ENCODE measurements around the gene ZNF787.
"Not testable (repeated sequence)": the region's sequence is repeated elsewhere in the genome, so short reads cannot be mapped to it uniquely, and the experiment has no call there.

ZNF787 gene
- 25.3 to 26.7 reads per million in 2 experiments for total RNA-seq

DNA sequence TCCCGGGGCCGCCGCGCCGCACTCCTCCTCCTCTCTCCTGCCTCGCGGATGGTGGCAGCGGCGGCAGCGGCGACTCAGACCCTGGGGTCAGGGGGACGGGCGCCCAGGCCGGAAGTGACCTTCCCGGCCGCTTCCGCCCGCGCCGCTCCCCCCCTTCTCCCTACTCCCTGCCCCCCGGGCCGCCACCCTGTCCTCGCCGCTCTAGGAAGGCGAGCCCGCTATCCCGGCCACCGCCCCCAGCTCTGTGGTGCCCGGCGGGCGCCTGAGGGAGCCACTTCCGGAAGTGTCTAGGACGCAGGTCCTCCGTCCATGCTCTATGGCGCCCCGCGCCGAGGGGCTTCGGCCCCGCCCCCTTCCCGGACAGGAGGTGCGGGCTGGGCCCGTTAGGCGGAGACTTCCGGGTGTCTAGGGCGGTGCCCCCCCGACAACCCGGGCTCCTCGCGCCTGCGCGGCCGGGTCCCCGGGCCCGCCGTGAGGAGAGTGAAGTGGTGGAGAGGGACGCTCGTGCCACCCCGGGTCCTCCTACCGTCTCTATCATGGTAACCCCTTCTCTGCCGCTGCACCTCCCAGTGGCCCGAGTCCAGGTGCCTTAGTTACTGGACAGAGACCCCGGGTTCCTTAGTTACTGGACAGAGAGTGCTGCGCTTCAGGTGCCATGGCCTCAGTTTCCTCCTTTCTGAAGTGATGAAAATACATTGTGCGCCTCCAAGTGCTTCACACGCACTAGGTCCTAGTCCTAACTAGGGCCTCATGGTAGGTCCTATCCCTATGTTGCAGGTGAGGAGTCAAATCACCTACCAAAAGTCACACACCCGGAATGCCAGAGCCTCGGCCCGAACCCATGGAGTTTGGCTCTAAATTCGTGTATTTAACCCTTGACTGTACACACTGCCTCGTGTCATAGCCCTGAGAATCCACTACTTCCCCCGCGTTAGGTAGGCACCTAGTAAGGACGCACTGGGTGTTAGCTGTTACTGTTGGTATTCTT is at the start of gene ZNF787:
Gene ZNF787, minus strand, starts transcription at position 116 of the 988 bp plus-strand sequence. CDS start 18,078 bp downstream, outside the sequence.
- DNase-seq (ENCODE audit: low read depth), result peak; percentile 92

DNA sequence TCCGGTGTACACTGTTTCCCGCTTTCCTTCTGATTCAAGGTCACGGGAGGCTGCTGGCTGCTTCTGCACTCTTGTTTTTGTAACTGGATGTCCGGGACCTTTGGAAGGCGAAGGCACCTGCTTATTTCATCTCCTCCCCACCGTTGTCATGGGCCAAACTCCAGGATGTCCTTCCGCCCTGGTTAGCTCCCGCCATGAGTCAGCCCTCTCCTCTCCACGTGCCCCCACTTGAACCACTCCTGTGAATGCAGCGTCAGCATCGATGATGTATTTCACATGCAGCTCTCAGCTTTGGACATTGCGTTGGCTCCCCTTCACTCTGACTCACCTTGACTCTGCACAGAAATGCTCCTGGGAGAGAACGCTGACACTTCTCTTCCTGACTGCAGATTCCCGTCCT is 49.2 kb upstream of the ZNF787 start:
- no peak for DNase-seq (ENCODE audit: low read depth)

DNA sequence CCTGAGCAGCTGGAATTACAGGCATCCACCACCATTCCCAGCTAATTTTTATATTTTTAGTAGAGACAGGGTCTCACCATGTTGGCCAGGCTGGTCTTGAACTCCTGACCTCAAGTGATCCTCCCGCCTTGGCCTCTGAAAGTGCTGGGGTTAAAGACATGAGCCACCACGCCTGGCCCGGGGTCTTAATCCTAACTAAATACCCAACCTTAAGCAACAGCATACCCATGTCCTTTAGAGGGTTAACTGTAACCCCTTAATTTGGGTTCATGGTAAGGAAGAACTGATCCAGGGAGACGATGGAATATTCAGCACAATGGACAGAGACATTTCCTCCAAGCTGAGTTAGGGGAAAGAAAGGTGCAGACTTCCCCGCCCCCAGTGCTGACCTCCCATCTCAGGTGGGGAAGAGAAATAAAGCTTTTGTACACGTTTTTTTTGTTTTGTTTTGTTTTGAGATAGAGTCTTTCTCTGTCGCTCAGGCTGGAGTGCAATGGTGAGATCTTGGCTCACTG is 46.0 kb upstream of the ZNF787 start:
- no peak for DNase-seq (ENCODE audit: low read depth)

DNA sequence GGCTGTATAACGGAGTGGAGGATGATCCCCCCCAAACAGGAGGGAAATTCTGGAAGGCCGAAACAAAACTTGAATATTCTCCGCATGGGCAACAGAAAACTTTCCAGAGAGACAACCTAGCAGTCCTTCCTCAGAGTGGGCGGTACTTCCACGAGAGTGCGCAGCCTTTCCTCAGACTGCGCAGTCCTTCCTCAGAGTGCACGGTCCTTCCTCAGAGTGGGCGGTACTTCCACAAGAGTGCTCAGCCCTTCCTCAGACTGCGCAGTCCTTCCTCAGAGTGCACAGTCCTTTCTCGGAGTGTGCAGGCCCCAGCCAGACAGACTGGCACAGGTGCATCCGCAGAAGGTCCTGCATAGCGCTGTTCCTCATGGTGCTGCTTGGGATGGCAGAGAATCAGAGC is 42.0 kb upstream of the ZNF787 start:
- no peak for DNase-seq (ENCODE audit: low read depth)

DNA sequence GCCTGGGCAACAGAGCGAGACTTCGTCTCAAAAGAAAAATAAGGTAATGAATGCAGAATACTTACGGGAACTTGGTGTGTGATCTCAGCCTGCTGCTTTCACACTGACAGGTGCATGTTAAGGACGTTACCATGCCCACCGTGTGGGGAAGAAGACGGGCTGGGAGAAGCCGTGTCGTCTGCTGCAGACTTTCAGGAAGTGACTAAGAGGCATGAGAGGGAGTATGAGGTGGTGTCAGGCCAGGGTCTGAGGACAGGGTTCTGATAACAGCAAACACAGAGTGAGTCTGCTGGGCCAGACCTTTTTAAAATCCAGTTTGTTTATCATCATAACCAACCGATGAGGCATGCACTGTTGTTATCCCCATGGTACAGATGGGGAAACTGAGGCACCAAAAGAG is 41.2 kb upstream of the ZNF787 start:
- DNase-seq (ENCODE audit: low read depth), result no peak

DNA sequence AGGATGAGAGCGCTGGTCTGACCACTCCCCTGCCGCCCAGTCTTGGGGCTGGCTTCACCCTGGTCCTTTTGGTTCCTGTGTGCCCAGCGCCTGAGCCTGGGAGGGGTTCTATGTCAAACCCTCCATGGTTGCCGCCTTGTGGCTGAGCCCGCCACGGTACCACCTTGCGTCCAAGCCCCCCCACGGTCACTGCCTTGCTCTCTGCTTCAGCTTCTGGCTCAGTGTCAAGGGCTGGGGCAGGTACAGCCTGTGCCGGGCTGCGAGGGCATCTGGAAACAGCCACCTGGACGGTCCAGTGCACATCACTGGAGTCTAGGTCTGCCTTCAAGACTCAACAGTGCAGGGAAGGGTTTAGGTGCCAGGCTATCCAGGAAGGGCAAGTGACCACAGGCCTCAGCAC is 40.4 kb upstream of the ZNF787 start:
- DNase-seq (ENCODE audit: low read depth), result no peak

DNA sequence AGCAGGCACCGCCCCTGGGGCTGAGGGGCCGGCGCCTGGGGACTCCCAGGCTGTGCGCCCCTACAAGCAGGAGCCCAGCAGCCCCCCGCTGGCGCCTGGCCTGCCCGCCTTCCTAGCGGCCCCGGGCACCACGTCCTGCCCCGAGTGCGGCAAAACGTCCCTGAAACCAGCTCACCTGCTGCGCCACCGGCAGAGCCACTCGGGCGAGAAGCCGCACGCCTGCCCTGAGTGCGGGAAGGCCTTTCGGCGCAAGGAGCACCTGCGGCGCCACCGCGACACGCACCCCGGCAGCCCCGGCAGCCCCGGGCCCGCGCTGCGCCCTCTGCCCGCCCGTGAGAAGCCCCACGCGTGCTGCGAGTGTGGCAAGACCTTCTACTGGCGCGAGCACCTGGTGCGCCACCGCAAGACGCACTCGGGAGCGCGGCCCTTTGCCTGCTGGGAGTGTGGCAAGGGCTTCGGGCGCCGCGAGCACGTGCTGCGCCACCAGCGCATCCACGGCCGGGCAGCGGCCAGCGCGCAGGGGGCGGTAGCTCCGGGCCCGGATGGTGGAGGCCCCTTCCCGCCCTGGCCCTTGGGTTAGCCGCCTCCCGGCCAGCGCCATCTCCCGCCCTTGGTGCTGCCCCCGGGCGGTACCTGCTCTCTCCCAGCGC is 38.7 kb upstream of the ZNF787 start:
- DNase-seq (ENCODE audit: low read depth), result no peak

DNA sequence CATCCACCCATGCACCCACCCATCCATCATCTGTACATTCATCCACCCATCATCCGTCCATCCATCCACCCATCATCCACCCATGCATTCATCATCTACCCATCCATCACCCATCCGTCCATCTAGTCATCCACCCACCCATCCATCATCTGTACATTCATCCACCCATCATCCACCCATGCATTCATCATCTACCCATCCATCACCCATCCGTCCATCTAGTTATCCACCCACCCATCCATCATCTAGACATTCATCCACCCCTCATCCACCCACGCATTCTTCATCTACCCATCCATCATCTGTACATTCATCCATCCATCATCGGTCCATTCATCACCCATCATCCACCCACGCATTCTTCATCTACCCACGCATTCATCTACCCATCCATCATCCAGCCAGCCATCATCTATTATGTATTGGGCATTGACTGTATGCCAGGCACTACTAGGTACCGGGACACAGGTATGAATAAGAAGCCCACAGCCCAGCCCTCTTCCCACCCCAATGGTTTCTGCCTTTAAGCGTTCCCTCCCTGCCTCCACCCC is 38.0 kb upstream of the ZNF787 start:
- no peak for DNase-seq (ENCODE audit: low read depth)

DNA sequence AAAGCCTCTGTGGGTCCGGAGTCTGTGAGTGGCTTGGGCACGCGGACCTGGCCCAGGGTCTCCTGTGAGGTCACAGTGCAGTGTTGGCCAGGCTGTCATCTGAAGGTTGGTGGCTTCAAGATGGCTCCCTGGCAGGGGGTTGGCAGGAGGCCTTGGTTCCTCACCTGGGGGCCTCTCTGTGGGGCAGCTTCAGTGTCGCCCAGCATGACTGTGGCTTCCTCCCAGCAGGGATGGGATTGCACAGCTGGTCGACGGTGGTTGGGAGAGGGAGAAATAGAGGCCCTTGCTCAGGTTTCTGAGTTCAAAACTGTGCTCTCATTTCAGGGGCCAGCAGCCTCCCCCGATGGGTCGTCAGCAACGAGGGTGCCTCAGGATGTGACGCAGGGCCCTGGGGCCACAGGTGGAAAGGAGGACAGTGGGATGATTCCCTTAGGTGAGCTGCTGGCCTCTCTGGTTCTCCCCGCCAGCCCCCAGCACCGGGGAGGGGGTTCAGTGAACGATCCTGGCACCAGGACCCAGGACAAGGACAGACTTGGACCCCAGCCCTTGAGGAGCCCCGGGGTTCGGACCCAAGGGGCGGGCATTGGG is 37.2 kb upstream of the ZNF787 start:
- DNase-seq (ENCODE audit: low read depth), result no peak

DNA sequence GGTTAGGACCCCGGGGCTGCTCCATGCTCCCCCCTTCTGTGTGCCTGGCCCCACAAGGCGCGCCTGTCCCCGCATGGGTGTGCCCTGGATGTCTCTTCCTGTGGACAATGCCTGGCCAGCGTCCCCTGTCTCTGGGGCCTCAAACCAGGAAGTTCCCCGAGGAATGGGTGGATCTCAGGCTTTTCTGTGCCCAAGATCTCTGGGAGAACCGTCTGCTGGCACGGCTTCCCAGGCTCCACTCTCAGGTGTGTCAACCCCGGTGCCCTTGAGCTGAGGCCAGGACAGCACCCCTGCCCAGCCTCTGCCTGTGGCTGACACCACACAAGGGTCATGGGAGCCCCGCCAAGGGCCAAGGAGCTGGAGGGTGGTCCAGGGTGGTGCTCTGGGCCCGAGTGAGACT is 35.7 kb upstream of the ZNF787 start:
- no peak for DNase-seq (ENCODE audit: low read depth)

DNA sequence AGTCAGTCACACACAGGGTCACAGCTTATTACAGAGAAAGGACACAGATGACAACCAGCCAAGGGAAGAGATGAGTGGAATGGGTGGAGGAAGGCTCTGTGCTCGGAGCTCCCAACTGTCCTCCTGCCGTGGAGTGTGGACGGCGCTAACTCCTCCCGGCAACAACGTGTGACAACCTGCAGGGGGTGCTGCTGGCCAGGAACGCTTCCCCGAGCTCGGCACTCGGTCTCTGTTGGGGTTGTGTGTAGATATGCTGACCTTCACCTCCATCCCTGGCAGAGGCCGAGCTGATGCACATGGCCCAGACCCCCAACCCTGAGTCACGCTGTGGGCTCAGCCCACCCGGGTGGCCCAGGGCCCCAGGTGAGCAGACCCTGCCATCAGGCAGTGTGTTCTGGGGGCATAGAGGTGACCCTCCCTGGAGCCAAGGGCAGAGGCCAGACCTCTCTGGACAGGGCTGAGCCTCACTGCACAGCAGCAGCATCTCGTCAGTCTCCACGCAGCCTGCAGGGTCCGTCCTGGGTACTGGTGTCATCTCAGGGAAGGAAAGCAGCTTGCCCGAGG is 34.1 kb upstream of the ZNF787 start:
- no peak for DNase-seq (ENCODE audit: low read depth)

DNA sequence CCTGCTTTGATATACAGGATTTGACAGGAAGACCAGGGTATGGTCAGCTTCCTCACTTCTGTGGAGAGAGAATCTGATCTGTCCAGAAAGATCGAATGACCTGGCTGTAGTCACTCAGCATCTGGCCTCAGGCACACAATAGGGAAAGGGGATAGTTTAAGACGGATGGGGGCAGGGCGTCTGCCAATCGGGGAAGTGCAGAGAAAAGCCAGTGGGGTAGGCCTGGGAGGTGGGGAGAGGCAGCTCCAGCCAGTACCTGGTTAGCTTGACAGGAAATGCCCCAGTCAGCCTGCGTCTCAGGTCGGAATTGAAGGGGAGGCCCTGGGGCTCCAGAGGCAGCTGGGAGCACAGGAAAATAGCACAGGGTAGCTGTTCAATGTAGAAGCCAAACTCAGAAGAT is 32.4 kb upstream of the ZNF787 start:
- no peak for DNase-seq (ENCODE audit: low read depth)

DNA sequence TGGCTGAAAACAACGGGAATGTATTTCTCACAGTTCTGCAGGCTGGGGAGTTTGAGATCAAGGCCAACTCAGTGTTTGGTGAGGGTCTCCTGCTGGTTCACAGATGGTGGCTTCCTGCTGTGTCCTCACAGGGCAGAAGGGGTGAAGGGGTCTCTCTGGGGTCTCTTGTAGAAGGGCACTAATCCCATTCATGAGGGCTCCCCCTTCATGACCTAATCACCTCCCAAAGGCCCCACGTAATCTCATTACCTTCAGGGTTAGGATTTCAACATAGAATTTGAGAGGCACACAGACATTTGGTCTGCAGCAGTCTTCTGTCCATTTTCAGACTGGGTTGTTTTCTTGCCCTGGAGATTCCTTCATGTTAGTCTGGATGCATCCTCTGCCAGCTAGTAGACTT is 31.5 kb upstream of the ZNF787 start:
- DNase-seq (ENCODE audit: low read depth), result no peak

DNA sequence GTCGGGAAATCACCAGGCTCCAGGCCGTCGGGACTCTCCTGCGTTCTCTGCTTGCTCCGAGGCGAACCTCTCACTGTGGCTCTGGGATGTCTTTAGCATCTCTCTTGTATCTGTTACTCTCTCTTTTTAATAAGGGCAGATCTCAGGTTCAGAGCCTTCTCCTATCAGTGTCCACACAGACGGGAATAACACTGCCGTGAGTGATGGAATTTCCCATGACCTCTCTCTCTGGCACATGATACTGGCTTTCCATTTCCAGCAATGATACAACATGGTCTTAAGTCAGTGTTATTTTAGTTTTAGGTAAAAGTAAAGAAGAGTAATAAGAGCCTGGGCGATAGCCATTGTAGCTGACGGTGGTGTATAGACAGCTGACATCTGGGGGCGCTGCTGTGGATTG is 29.3 kb upstream of the ZNF787 start:
- DNase-seq (ENCODE audit: low read depth), result no peak

DNA sequence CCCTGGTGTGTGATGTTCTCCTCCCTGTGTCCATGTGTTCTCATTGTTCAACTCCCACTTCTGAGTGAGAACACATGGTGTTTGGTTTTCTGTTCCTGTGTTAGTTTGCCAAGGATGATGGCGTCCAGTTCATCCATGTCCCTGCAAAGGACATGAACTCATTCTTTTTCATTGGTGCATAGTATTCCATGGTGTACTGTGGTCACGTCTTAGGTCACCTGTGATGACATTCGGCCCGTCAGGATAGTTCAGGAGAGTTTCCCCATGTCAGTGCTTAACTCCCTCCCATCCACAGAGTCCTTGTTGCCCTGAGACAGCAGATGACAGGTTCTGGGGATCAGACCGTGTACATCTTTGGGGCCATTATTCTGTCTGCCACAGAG is 28.6 kb upstream of the ZNF787 start:
- no peak for DNase-seq (ENCODE audit: low read depth)

DNA sequence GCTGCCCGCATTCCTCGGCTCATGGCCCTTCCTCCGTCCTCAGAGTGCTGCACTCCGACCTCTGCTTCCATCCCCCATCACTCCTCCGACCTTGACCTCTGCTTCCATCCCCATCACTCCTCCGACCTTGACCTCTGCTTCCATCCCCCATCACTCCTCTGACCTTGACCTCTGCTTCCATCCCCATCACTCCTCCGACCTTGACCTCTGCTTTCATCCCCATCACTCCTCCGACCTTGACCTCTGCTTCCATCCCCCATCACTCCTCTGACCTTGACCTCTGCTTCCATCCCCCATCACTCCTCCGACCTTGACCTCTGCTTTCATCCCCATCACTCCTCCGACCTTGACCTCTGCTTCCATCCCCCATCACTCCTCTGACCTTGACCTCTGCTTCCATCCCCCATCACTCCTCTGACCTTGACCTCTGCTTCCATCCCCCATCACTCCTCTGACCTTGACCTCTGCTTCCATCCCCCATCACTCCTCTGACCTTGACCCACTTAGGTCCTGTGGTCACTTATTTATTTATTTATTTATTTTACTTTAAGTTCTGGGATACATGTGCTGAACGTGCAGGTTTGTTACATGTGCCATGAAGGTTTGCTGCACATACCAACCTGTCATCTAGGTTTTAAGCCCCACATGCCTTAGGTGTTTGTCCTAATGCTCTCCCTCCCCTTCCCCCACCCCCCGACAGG is 28.0 kb upstream of the ZNF787 start:
- not testable (repeated sequence) for DNase-seq (ENCODE audit: low read depth)

DNA sequence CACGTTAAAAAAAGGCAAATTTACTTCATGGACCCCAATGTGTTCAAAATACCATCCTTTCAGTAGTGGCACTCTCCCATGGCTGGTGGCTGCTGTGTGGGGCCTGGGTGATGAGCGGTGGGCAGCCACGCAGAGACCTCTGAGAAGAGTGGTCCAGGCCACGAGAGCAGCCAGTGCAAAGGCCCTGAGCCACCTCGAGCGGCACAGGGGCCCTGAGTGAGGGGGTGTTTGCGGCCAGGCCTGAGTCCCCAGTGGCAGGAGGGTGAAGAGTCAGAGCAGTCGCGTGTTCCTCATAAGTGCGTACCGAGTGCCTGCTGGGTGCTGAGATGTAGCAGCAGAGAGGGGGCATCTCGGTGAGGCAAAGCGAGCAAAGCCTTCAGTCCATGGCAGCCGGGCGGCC is 27.0 kb upstream of the ZNF787 start:
- DNase-seq (ENCODE audit: low read depth), result no peak

DNA sequence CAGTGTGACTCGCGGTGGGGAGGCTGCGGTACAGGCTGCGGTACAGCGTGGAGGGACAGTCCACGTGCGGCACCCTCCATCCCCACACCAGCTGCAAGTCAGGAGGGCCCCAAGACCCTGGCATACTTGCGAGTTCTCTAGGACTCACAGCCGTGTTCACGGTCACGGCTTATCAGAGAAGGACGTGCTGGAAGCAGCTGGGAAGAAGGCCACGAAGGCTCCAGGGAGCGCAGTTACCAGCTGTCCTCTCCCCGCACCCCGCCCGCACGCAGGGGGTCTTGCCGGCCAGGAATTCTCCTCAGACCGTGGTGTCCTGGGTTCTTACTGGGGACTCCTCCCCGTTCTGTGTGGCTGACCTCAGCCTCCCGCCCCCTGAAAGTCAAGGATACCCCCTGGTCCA is 26.2 kb upstream of the ZNF787 start:
- DNase-seq (ENCODE audit: low read depth), result no peak

DNA sequence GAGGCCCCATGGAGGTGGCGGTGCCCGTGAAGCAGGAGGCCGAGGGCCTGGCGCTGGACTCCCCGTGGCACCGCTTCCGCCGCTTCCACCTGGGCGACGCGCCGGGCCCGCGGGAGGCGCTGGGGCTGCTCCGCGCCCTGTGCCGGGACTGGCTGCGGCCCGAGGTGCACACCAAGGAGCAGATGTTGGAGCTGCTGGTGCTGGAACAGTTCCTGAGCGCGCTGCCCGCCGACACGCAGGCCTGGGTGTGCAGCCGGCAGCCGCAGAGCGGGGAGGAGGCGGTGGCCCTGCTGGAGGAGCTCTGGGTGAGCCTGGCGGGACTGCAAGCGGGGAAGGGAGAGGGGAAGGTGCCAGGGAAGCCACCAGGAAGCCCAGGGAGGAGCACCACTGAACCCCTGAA is 25.8 kb upstream of the ZNF787 start:
- DNase-seq (ENCODE audit: low read depth), result no peak

DNA sequence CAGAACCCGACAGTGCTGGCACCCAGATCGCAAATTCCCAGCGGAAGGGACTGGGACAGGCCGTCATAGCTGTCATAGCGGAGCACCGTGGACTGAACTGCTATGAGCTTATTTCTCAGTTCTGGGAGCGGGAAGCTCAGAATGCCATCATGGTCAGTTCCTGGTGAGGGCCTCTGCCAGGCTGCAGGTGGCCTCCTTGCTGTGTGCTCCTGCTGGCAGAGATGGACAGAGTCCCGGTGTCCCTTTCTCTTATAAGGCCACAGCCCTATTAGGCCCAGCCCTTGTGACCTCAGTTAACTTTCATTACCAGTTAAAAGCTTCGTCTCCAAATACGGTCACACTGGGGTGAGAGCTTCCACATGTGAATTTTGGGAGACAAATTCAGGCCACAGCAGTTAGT is 24.6 kb upstream of the ZNF787 start:
- no peak for DNase-seq (ENCODE audit: low read depth)

DNA sequence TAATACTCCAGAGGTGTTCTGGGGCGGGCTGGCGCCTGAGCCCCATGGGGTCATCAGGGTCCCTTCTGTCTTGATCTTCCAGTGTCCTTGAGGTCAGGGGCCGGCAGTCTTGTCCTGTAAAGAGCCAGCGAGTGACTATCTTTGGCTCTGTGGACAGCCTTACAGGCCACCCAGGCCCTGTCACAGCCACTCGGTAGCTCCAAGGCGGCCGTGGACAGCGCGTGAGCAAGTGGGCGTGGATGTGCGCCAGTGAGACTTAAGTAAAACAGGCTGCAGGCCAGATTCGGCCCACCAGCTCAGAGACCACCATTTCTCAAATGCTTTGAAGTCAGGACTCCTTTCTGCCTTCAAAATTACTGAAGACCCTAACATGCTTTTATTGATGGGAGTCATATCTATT is 23.7 kb upstream of the ZNF787 start:
- no peak for DNase-seq (ENCODE audit: low read depth)
